Transverse colon (tissue), 4 donors: ENCODE results near the gene SWAP70. TPM values are rescaled to one million over a fixed set of nuclear protein-coding genes. Genes with fewer than 3 reads are reported as not detected.

Experiments
- DNase-seq: peaks from one replicate; pipeline ENCODE4 v3.0.0-alpha.2; 2019
- H3K27ac ChIP-seq, 4 donors: fragments of 200-600 bp; sonication (generic); 2 replicates each; pipeline ENCODE4 v1.5.1; 2016 to 2018; ENCODE audit warnings: inconsistent platforms in 4 of 4
- H3K27me3 ChIP-seq: fragments of 200-600 bp; sonication (generic); 2 replicates; pipeline ENCODE4 v1.5.1; 2017; ENCODE audit warnings: inconsistent platforms
- H3K36me3 ChIP-seq, 4 donors: fragments of 200-600 bp; sonication (generic); 2 replicates each; pipeline ENCODE4 v1.5.1; 2017 to 2019; ENCODE audit warnings: inconsistent platforms in 4 of 4
- H3K4me1 ChIP-seq, 4 donors: fragments of 200-600 bp; sonication (generic); 2 replicates each; pipeline ENCODE4 v1.5.1; 2017 to 2020; ENCODE audit warnings: inconsistent platforms in 4 of 4
- H3K4me3 ChIP-seq, 4 donors: fragments of 200-600 bp; sonication (generic); 1 replicate in 1 of 4; 2 replicates in 3 of 4; pipeline versions ENCODE4 v1.5.1 to v1.6.1; 2017 to 2019; ENCODE audit warnings: inconsistent platforms in 4 of 4
- H3K9me3 ChIP-seq, 2 donors: fragments of 200-600 bp; sonication (generic); 2 replicates each; pipeline ENCODE4 v1.5.1; 2017 to 2019; ENCODE audit warnings: inconsistent platforms in 2 of 2
- EP300 ChIP-seq: sonication (generic); formaldehyde crosslinking; IDR thresholded peaks from one replicate; pipeline ENCODE4 v1.6.1; 2017; ENCODE audit warnings: antibody characterized with exemption, low read depth
- POLR2A ChIP-seq: fragments of 450-650 bp; IDR thresholded peaks from one replicate; pipeline ENCODE4 v1.6.1; 2016; ENCODE audit warnings: antibody characterized with exemption, mild to moderate bottlenecking, moderate library complexity
- POLR2AphosphoS5 ChIP-seq, 3 donors: sonication (generic); formaldehyde crosslinking; IDR thresholded peaks; one replicate each; pipeline ENCODE4 v1.6.1; 2016; ENCODE audit warnings: antibody characterized with exemption in 3 of 3
- WGBS, 2 donors: methylation state at CpG; one replicate each; pipeline ENCODE4 v1.1.5; 2018; ENCODE audit warnings: low coverage in 1 of 2; 5-methylcytosine and 5-hydroxymethylcytosine counted together
- in situ Hi-C, 4 donors: fragments of 200-750 bp; cut with MboI; loops; one replicate each; pipeline versions ENCODE4 v1.15.0 to v1.15.1; 2017; ENCODE audit warnings: low sequenced_read_pairs in 3 of 4, low pct_ligation_motif_present in 1 of 4, low pct_unique_long_range_greater_than_20kb in 1 of 4
- intact Hi-C: fragments of 100-400 bp; cut with DNase I; formaldehyde crosslinking; loops from one replicate; pipeline ENCODE4 v1.15.1; 2023; ENCODE audit warnings: low total_unique reads
- total RNA-seq, 4 donors: library from RNA; depleted of rRNA; stranded (reverse); fragments of >200 nt; gene quantifications; one replicate each; pipeline ENCODE4 v1.1.0, GENCODE V29; 2016
- TF ChIP-seq, protein P1 (sequence below), 5 experiments: fragments of 200-600 bp in 3 of 5; fragments of 450-650 bp in 2 of 5; sonication (generic) in 3 of 5; IDR thresholded peaks; 1 replicate in 2 of 5; 2 replicates in 3 of 5; pipeline ENCODE4 v1.5.1; 2016 to 2017; ENCODE audit warnings: antibody characterized with exemption in 5 of 5, inconsistent platforms in 3 of 5, mild to moderate bottlenecking in 2 of 5, moderate library complexity in 1 of 5

SWAP70 gene
- total RNA-seq, 4 donors from 2014 or later = 18.8 to 52.5 (median 29.1) TPM

DNA sequence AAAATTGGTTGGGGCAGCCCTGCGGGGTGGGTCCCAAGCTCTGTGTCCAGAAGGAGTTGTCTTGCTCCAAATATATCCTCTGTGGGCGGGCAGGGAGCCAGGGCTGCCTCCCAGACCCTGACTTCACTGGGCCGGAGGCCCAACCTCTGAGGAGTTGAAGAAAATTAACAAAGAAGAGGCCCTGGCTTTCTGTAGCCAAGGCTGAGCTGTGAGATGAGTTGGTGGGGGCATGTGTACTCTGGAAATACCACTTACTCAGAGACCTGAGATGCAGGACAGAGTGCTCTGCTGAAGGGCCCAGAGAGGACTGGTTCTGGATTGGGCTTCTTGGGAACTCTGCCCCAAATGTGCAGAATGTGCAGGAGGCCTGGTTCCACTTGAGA lies 96.3 kb downstream of the SWAP70 start:
- Histone ChIP-seq H3K27me3 (no peaks in the 10 kb centered on the region), H3K27ac (peak overlapping the region; percentile 59 to 94 (median 88)), H3K9me3 (no peaks in the 10 kb centered on the region), H3K4me1 (peaks cover 20 to 42% (median 28%) of the 10 kb centered on the region in 4 donors), H3K4me3 (no peak overlapping the region), H3K36me3 (no peaks in the 10 kb centered on the region)
- intact Hi-C loops (no loop called here), in situ Hi-C loops (loop anchor here (10.0 to 25.0 kb wide), 4 partner anchors 202 to 977 kb away; partner anchors contain the start of gene ADM (in 2 of the 4))
- 74 to 83% methylated on average over 1 to 3 of the region's 3 CpGs for whole genome bisulfite sequencing, 2 donors
- TF ChIP-seq, protein P1, sequence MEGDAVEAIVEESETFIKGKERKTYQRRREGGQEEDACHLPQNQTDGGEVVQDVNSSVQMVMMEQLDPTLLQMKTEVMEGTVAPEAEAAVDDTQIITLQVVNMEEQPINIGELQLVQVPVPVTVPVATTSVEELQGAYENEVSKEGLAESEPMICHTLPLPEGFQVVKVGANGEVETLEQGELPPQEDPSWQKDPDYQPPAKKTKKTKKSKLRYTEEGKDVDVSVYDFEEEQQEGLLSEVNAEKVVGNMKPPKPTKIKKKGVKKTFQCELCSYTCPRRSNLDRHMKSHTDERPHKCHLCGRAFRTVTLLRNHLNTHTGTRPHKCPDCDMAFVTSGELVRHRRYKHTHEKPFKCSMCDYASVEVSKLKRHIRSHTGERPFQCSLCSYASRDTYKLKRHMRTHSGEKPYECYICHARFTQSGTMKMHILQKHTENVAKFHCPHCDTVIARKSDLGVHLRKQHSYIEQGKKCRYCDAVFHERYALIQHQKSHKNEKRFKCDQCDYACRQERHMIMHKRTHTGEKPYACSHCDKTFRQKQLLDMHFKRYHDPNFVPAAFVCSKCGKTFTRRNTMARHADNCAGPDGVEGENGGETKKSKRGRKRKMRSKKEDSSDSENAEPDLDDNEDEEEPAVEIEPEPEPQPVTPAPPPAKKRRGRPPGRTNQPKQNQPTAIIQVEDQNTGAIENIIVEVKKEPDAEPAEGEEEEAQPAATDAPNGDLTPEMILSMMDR (IDR thresholded peaks at IDR 0.05) = no peak
- TF ChIP-seq POLR2A = no peak
- TF ChIP-seq EP300 = no peak
- no peak for TF ChIP-seq POLR2AphosphoS5 (IDR thresholded peaks at IDR 0.05)
- DNase-seq = peak; percentile 76

DNA sequence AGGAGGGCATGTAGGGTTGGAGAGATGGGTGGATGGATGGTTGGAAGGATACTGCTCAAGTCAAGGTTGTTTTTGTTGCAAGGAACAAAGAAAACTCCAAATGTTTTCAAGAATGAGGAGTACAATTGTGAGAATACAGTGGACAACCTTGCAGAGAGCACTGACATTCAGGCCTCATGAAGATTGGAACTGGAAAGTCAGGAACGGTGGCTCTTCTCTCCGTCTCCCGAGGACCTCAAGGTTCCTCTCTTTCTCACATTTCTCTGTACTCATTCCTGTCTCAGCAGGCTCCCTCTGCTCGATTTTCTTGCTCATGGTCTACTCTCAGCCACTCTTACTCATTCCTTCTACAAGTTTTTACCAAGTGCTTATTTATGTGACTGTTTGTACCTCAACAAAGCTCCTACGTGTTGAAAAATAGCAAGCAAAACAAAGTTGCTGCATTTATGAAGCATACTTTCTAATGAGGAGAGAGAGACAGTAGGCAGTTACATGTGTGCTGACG lies 97.6 kb downstream of the SWAP70 start:
- Histone ChIP-seq H3K4me3 (no peak overlapping the region), H3K4me1 (peaks cover 20 to 38% (median 25%) of the 10 kb centered on the region in 4 donors), H3K27me3 (no peaks in the 10 kb centered on the region), H3K9me3 (no peaks in the 10 kb centered on the region), H3K36me3 (no peaks in the 10 kb centered on the region), H3K27ac (peak overlapping the region in 1 of 4 donors; percentile 15)
- WGBS, 2 donors = 90% methylated on average over 6 of the region's 6 CpGs
- intact Hi-C loops (no loop called here), in situ Hi-C loops (loop anchor here (10.0 to 25.0 kb wide), 4 partner anchors 201 to 976 kb away; partner anchors contain the start of gene ADM (in 2 of the 4))
- TF ChIP-seq POLR2AphosphoS5 (IDR thresholded peaks at IDR 0.05) (no peak), POLR2A (no peak), EP300 (no peak)
- TF ChIP-seq, protein P1 (IDR thresholded peaks at IDR 0.05) = no peak
- DNase-seq = no peak

DNA sequence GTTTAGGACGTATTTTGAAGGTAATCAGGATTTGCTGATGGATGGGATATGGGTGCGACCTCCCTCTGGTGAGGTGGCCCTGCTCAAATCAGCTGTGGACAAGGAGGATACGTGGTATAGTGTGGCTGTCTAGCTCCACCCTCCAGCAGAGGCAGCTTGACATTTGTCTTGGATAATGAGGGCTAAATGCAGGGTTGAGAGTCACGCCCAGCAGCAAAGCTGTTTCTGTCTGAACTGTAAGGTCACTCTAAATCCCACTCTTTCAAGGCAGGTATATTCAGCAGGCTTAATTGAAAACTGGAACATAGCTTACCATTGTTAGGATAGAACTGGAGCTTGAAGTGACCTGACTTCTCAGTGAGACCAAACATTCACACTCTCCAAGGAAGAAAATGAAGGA lies 98.7 kb downstream of the SWAP70 start:
- in situ Hi-C loops = loop anchor here (10.0 to 25.0 kb wide), 4 partner anchors 200 to 975 kb away; partner anchors contain the start of gene ADM (in 2 of the 4)

DNA sequence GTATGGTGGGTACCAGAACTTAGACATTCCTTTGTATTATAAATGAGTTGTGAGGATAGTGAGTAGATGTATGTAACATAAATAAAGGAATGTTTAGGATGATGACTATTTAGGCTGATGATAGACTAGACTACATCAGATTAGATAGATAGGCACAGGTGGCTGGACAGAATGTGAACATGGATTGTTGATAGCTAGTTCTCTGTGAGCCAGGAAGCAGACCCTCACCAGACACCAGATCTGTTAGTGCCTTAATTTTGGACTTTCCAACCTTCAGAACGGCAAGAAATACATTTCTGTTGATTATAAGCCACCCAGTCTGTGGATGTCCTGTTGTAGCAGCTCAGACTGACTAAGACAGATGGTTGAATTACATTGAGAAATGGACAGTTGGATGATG lies 99.4 kb downstream of the SWAP70 start:
- in situ Hi-C loops = loop anchor here (10.0 to 25.0 kb wide), 4 partner anchors 199 to 974 kb away; partner anchors contain the start of gene ADM (in 2 of the 4)
- Histone ChIP-seq H3K4me1 (peaks cover 19 to 31% (median 20%) of the 10 kb centered on the region in 4 donors), H3K27me3 (no peaks in the 10 kb centered on the region), H3K27ac (no peak overlapping the region), H3K9me3 (no peaks in the 10 kb centered on the region), H3K36me3 (no peaks in the 10 kb centered on the region), H3K4me3 (no peak overlapping the region)
- WGBS, 2 donors = 95 to 100% methylated on average over 1 of the region's 1 CpG
- intact Hi-C loops = no loop called here
- TF ChIP-seq EP300 (no peak), POLR2AphosphoS5 (IDR thresholded peaks at IDR 0.05) (no peak), POLR2A (no peak)
- TF ChIP-seq, protein P1 (IDR thresholded peaks at IDR 0.05) = no peak
- no peak for DNase-seq

More for the DNA sequence above, 98.7 kb downstream of the SWAP70 start:
- Histone ChIP-seq H3K27me3 (no peaks in the 10 kb centered on the region), H3K9me3 (no peaks in the 10 kb centered on the region), H3K4me1 (peaks cover 20 to 34% (median 24%) of the 10 kb centered on the region in 4 donors), H3K4me3 (no peak overlapping the region), H3K27ac (peak overlapping the region in 1 of 4 donors; percentile 15), H3K36me3 (no peaks in the 10 kb centered on the region)
- DNase-seq = no peak
- WGBS, 2 donors = 83 to 100% methylated on average over 1 to 4 of the region's 4 CpGs
- intact Hi-C loops = no loop called here
- TF ChIP-seq POLR2AphosphoS5 (IDR thresholded peaks at IDR 0.05) = no peak
- no peak for TF ChIP-seq POLR2A
- TF ChIP-seq EP300 = no peak
- TF ChIP-seq, protein P1 (IDR thresholded peaks at IDR 0.05) = no peak
